NCI-H345 treated with DMSO at 0.1 percent for 48 hours (cell line): ENCODE measurements around the gene TMEM229B.
"Not testable (repeated sequence)": the region's sequence is repeated elsewhere in the genome, so short reads cannot be mapped to it uniquely, and the experiment has no call there.

Source experiments
- DNase-seq: peaks from one replicate; lab custom pipeline; 2025; ENCODE audit not compliant: unreplicated experiment; lab: John Stamatoyannopoulos, UW

The TMEM229B gene

GRCh38 chr14:67459336-67459735 lies 29.2 kb downstream of the TMEM229B start:
- no peak for DNase-seq

GRCh38 chr14:67457782-67458181 lies 30.7 kb downstream of the TMEM229B start:
- no peak for DNase-seq

GRCh38 chr14:67456732-67457131 lies 31.8 kb downstream of the TMEM229B start:
- no peak for DNase-seq

DNA sequence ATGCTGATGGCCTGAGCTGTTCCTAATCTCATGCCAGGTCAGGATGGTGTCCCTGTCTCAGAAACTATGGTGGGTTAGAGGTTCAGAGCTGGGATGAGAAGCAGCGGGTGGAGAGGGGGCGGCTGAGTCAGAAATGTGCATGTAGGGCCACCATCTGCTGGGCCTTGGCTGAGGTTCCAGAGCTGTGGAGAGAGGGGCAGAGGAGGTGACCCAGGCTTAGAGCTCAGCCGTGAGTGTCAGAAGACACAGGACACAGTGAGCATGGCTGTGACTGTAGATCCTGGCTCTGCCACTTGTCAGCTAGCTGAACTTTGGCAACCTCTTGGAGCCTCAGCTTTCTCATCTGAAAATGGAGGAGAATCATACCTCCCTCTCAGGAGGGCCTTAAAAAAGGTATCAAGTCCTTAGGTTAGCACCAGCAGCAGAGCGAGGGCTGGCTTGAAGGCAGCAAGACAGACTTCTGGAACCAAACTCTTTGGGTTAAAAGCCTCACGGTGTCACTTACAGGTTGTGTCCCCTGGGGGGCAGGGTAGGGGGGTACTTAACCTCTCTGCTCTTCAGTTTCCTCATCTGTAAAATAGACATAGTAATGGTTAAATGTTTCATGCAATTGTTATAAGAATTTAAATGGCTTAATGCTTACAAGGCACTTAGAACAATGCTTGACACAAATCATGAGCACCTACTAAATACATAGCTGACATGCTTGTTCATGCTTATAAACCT lies 34.8 kb downstream of the TMEM229B start:
- DNase-seq = no peak

DNA sequence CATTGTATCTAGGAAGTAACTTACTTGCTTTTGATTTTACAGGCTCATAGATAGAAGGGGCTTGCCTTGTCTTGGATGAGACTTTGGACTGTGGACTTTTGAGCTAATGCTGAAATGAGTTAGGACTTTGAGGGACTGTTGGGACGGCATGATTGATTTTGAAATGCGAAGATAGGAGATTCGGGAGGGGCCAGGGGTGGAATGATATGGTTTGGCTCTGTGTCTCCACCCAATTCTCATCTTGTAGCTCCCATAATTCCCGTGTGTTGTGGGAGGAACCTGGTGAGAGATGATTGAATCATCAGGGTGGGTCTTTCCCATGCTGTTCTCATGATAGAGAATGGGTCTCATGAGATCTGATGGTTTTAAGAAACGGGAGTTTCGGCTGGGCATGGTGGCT lies 36.9 kb downstream of the TMEM229B start:
- not testable (repeated sequence) for DNase-seq

DNA sequence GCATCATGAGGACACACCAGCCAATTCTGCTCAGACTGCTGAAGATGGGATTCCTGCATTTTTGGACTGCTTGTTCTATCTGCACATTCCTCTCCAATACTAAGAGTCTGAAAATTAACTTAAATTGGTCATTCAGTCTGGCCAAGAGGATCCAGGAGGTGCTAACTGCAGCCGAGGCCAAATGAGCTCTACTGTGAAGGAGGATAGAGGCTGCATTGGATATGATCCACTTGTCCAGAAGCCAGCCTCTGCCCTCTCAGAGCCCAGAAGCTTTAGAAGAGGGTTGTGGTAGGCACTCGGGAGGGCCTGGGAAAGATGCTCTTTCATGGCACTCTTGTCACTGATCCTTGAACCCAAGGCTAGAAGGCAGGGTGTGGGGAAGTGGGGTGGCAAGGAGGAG lies 39.4 kb downstream of the TMEM229B start:
- no peak for DNase-seq

GRCh38 chr14:67447033-67447381 lies 41.5 kb downstream of the TMEM229B start:
- DNase-seq = no peak

DNA sequence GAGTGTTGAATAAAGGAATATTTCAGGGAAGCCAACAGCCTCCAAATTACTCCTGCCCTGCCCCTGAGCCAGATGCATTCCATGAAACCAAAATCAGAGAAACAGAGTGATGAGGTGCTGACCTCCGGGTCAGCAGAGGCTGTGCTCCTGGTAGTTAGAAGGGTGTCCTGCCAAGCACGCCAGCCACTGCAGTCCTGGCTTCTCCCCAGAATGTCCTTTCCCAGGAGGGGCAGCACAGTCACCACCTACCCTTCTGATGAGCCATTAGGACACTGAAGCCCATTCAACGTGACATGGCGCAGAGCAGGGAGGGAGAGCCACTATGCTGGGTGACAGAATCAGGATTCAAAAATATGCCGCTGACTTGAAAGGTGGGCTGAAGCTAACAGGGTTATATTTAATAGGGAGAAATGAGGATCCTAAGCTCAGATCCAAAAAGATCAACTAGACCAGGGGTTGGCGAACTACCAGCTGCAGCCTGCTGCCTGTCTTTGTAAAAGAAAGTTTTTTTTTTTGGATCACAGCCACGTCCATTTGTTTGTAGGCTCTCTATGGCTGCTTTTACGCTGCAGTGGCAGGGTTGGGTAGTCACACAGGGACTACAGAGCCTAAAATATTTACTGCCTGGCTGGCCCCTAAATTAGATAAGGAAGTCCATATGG lies 42.0 kb downstream of the TMEM229B start:
- peak; percentile 29 for DNase-seq

- no peak for DNase-seq
Observed at GRCh38 chr14:67444395-67444794, 44.1 kb downstream of the TMEM229B start.

DNA sequence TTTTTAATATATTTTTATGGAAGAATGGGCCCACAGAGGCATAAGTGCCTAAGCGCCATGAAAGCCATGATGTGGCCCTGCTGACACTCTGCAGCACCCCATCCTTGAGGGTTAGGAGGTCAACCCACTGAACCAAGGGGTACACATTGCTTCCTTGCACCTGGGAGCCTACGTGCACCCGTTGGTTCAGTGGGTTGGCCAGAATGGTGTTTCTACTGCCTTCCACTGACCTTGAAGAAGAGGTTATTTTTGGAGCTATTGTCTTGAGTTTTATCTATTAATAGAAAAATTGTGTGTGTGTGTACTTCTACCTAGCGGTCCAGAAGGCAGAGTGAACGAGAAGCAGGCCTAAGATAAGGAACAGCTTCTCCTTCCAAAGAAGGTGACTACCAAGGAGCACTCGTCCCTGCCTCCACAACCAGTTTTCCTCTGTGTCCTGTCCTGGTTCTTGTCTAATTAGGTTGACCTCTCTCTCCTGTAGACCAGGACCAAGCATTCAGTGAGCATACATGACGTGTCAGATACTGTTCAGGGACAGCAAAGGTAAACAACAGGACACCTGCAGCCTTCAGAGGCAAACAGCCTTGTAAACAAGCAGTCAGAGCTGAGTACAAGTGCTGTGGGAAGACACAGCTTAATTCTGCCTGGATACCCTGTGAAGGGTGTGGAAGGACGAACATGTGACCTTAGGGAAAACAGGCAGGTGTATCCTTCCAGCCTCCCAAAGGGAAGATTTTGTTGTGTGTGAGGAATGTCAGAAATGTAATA lies 46.2 kb downstream of the TMEM229B start:
- DNase-seq = no peak

- no peak for DNase-seq
Observed at GRCh38 chr14:67441672-67442071, 46.8 kb downstream of the TMEM229B start.

DNA sequence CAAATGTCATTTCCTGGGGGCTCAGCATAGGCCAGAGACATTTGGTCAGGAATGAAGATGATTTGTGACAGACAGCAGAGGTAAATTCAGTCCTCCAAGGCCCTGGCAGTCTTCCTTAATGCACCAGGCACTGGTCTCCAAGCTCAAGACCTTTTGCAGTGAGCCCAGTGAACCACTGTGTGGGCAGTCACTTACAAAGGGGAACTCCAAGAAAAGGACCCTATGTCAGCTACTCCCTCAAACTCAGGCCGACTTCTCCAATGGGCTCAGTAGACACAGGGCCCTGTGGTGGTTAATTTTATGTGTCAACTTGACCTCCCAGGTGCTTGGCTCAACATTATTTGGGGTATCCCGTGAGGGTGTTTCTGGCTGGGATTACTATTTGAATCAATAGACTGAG lies 47.3 kb downstream of the TMEM229B start:
- no peak for DNase-seq

- no peak for DNase-seq
Observed at GRCh38 chr14:67440513-67440912, 48.0 kb downstream of the TMEM229B start.

- DNase-seq = no peak
Observed at GRCh38 chr14:67438969-67439368, 49.6 kb downstream of the TMEM229B start.

DNA sequence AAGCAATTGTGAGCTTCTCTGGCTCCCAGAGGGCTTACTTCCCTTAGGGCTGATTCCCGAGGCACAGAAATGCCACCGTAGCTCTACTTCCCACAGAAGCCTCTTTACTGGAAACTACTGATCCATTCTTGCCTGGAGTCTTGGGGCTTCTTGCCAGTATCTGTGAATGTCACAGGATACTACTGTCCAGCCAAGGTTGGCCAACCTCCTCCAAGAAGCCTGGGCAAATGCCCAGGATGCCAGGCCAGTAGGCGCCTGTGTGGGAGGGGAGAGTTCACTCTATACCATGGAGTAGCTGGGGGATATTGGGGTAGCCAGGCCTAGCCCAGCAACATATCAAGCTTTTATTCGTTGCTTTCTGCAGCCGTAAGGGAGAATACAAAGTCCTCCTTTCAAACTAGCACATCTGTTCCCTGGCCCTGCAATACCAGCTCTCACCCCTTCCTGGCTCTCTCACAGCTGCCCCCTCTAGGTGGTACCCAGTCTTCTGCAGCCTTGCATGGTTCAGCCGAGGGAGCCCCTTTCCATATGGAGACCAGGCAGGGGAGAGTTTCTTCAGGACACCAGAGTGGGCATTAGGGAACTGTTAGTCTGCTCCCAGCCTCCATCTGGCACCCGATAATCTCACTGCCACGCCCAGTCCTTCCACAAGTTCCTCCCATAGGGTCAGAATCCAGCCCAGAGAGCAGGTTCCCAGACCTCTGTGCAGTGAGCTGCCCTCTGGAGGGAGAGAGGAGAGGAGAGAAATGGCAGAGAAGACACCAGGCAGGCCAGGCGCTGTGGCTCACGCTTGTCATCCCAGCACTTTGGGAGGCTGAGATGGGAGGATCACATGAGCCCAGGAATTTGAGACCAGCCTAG lies 52.3 kb downstream of the TMEM229B start:
- no peak for DNase-seq

DNA sequence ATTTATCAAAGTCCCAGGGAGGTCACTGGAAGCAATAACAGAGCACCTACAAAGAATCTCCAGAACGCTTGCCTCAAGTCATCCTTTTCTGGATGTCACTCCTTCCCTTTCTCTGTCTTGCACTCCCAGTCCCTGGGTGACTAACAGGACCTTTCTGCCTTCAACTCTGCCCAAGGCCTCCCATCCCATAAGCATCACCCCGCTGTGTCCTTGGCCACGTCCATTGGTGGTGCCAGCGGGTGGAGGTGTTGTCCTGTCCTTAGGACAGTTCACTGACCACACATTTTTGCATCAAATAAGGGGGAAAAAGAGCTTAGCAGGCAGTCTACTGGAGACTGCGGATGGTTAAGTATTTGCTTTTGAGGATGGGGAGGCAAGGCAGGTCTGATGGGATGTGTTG lies 52.9 kb downstream of the TMEM229B start:
- no peak for DNase-seq

GRCh38 chr14:67432050-67432564 lies 56.4 kb downstream of the TMEM229B start:
- no peak for DNase-seq

DNA sequence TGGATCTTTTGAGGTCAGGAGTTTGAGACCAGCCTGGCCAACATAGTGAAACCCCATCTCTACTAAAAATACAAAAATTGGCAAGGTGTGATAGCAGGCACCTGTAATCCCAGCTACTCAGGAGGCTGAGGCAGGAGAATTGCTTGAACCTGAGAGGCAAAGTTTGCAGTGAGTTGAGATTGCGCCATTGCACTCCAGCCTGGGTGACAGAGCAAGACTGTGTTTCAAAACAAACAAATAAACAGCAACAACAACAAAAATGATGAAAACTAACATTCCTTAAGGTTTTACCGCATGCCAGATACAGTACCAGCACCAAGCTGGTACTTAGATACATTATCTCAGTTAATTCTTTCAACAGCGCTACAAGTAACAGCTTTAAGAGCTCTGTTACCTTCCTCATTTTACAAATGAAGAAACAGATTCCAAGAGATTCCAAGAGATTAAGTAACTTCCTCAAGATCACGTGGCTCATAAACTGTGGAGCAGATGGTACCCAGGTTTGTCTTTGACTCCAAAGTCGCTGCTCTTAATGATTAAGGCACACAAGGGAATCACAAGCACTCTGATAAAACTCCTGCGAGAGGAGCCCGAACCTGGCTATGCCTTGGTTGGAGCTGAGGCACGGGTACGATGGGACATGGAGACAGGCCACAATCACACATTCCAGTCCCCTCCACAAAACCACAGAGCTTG lies 58.9 kb downstream of the TMEM229B start:
- no peak for DNase-seq

GRCh38 chr14:67428501-67429031 lies 60.0 kb downstream of the TMEM229B start:
- DNase-seq = no peak

- DNase-seq = peak; percentile 76
Observed at GRCh38 chr14:67426983-67427606, 61.4 kb downstream of the TMEM229B start.
